EL (cell line): ENCODE results near the gene C19orf18.

ENCODE experiments used
- DNase-seq: peaks from one replicate; pipeline ENCODE4 v3.0.0-alpha.2; 2016

The C19orf18 gene

DNA sequence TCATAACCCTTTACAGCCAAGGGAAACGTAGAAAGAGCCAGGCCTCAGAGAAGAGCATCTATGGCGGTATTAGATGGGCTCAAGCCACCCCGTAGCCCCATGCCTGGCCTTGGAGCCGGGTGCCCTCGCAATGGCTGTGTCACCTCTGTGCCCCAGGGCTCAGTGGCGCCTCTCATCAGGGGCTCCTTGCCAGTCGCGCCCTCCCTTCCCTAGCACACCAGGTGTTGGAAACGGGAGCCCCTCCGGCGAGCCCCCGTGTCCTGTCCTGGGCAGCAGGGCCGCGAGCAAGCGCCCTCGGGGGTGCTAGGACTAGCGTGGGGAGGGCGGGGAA is 27.3 kb downstream of the C19orf18 start:
- peak; percentile 6 for DNase-seq

DNA sequence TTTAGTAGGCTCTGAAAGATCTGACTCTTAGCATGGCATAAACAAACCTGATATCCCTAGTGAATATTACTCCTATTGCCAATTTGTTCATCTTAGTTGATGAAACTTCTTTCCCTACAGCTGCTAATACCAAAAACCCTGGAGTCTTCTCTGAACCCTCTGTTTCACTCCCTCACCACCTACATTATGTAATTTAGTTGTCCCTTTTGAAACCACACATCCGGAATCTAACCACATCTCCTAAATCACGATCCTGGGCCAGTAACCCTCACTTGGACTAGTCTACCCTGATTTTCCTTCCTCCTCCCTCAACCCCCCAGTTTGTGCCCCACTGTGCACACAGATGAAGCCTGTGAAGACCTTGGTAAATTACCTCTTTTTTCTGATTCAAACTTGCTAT is 28.0 kb downstream of the C19orf18 start:
- no peak for DNase-seq

DNA sequence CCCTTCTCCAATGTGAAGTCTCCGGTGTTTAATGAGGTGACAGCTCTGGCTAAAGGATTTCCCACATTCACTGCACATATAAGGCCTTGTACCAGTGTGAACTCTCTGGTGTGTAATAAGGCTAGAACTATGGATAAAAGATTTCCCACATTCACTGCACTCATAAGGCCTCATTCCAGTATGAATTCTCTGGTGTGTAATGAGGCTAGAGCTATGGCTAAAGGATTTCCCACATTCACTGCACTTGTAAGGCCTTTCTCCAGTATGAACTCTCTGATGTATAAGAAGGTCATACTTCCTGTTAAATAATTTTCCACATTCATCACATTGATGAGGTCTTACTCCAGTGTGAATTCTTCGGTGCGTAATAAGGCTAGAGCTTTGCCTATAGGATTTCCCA is 32.7 kb downstream of the C19orf18 start:
- no peak for DNase-seq

DNA sequence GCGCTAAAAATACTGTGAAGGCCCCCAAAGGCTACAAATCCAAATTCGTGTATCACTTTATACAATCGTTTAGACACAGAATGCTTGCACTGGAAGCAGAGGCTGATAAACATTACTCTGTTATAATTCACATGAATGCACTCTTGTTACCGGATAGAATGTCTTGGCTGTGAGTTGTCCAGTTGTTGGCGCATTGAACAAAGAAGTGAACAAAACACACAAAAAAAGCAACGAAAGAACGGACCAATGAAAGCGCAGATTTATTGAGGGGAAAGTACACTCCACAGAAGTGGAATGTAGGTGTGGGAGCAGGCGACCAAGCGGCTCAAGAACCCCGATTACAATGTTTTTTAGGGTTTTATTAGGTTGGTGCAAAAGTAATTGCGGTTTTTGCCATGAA is 38.6 kb downstream of the C19orf18 start:
- no peak for DNase-seq

DNA sequence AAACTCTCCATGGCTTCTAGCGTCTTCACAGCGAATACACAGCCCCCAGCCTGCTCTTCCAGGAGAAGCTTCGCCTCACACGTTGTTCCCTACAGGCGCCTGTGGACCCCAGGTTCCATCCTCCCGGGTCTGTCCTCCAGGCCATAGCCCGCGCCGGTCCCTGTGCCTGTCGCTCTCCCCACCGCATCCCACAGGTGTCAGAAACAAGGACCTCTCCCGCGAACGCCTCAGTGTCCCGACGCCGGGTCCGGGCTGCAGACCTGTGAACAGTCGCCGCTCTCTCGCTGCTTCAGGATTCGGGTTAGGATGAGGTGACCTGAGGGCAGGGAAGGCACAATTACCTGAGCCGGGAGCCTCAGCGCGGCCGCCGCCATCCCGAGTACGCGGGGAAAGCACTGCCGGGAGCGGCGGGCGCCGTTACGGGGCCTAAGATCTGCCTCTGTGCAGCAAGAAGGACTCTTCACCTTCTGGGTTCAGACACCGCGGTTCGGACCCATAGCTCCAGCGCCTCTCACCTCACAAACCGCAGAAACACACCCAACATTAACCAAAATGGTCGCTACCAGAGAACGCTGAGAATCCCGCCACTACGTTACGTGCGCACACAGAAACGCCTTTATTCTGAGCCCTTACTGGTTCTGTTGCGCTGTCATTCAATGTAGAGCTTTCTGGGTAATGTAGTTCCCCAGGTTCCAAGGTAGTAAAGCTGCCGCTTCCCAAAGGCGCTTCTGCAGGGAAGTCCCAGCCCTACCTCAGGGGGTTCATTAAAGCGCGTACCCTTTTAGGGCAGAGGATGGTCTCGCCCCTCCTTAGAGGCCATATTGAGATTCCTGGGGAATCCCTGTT is 39.3 kb downstream of the C19orf18 start, which contains the start of gene ZNF418:
Gene ZNF418 (minus strand): TSS at position 583 of the 846 bp plus-strand sequence. CDS start 1,580 bp downstream, outside the sequence.
- peak; percentile 49 for DNase-seq

DNA sequence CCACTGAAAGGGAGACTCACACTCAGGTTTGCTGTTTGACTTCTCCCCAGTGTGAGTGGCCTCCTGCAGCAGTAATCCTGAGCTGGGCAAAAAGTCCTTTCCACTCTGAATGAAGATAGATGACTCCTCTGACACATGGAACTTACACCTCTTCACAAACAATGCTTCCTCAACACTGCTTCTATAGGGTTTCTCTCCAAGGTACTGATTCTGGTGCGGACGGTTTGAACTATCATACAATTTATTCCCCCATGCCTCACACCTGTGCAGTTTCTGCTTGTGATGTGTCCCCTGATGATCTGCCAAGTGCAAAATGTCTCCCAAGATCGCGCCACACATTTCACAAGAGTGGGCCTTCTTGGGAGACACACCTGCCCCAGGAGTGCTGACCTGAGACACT is 46.7 kb downstream of the C19orf18 start:
- DNase-seq, result no peak

DNA sequence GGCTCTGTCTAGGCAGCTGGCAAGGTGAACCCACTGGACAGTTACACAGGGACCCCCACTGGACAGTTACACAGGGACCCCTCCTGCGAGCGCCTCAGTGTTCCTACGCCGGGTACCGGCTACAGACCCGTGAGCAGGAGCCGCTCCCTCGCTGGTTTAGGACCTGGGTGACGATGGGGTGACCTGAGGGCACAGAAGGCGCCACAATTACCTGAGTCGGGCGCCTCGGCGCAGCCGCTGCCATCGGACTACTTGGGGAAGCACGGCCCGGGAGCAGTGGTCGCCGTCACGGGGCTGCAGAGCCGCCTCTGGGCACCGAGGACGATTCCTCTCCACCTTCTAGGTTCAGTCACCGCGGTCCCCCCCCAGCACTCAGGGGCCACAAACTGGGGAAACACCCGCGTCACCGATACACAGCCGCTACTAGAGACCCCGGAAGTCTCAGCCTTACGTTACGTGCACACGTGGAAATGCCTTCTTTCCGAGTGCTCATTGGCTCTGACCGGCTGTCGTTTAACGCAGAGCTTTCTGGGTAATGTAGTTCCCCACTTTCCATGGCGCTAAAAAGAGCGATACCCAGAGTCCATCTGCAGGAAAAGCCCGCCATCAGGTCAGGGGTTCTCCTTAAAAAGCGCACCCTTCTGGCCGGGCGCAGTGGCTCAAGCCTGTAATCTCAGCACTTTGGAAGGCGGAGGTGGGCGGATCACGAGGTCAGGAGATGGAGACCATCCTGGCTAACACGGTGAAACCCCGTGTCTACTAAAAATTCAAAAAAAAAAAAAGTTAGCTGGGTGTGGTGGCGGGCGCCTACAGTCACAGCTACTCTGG is 58.0 kb downstream of the C19orf18 start, which contains the start of gene ZNF417:
Gene ZNF417 (minus strand): TSS at position 425 of the 828 bp plus-strand sequence. CDS start 181 bp downstream, at position 244.
- DNase-seq, result peak; percentile 96

DNA sequence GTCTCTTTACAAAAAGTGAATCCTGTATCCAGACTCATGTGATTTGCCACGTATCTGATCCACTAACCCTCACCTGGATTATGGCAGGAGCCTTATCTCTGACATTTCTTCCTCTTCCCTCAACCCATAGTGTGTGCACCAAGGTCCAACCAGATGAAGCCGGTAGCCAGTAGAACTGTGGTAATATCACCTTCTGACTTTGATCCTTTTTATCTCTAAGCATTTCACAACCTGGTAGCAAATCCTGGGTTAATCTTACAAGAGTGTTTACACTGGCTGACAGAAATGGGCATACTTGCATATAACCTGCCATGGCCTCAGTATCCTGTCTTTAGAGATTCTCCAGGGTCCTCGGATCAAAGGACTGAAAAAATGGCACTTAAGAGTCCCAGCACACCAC is 59.8 kb downstream of the C19orf18 start:
- no peak for DNase-seq
